ENCODE data around the gene DEF6. TPM values are rescaled to one million over a fixed set of nuclear protein-coding genes. Genes with fewer than 3 reads are reported as not detected.

Gene DEF6
- 100 to 1,000 TPM; 108 to 127 TPM for total RNA-seq

- H3K9me3 Mint-ChIP-seq, result no peaks in the 10 kb centered on the region
- peak; percentile 87 for ATAC-seq (replicated peaks in 1 of 2)
- no peaks in the 10 kb centered on the region for H3K27me3 Mint-ChIP-seq (ENCODE audit: low read depth)
- peaks cover 48% of the 10 kb centered on the region for H3K4me1 Mint-ChIP-seq (ENCODE audit: low read depth)
- H3K36me3 Mint-ChIP-seq (ENCODE audit: insufficient read depth in 2 of 2), result peaks cover 3 to 4% of the 10 kb centered on the region in 2 donors
- H3K27ac Mint-ChIP-seq, result peak within 1 kb of the TSS; percentile 38
- H3K4me3 Mint-ChIP-seq, result peak within 1 kb of the TSS; percentile 83 to 95
- DNase-seq, result peak; percentile 88 to 89
These were observed at the start of gene DEF6 for GRCh38 chr6:35297601-35298481. DEF6 (plus strand) TSS chr6:35297818; CDS start chr6:35297857, 39 bp downstream.

GRCh38 chr6:35248300-35248699 lies 49.3 kb upstream of the DEF6 start:
- Mint-ChIP-seq H3K9me3 (no peaks in the 10 kb centered on the region), H3K4me1 (ENCODE audit: low read depth) (peaks cover 18% of the 10 kb centered on the region), H3K27me3 (ENCODE audit: low read depth) (no peaks in the 10 kb centered on the region), H3K4me3 (peak overlapping the region; percentile 49 to 66), H3K36me3 (ENCODE audit: insufficient read depth in 2 of 2) (no peaks in the 10 kb centered on the region), H3K27ac (peak overlapping the region; percentile 28)
- DNase-seq (peak in 1 of 2 donors; percentile 10), ATAC-seq (replicated peaks in 1 of 2) (peak; percentile 45 to 54)

GRCh38 chr6:35248965-35249364 lies 48.7 kb upstream of the DEF6 start:
- H3K4me1 Mint-ChIP-seq (ENCODE audit: low read depth), result peaks cover 18% of the 10 kb centered on the region
- H3K9me3 Mint-ChIP-seq, result no peaks in the 10 kb centered on the region
- H3K27me3 Mint-ChIP-seq (ENCODE audit: low read depth), result no peaks in the 10 kb centered on the region
- peak overlapping the region in 1 of 2 donors; percentile 6 for H3K4me3 Mint-ChIP-seq
- no peak for DNase-seq
- H3K36me3 Mint-ChIP-seq (ENCODE audit: insufficient read depth in 2 of 2), result no peaks in the 10 kb centered on the region
- ATAC-seq (replicated peaks in 1 of 2), result no peak
- peak overlapping the region; percentile 23 for H3K27ac Mint-ChIP-seq

- H3K9me3 Mint-ChIP-seq, result no peaks in the 10 kb centered on the region
These were observed 45.7 kb upstream of the DEF6 start for GRCh38 chr6:35251949-35252348.

GRCh38 chr6:35253249-35253648 lies 44.4 kb upstream of the DEF6 start:
- no peak for DNase-seq
- H3K4me3 Mint-ChIP-seq, result no peak overlapping the region
- H3K27me3 Mint-ChIP-seq (ENCODE audit: low read depth), result no peaks in the 10 kb centered on the region
- ATAC-seq (replicated peaks in 1 of 2), result no peak
- H3K4me1 Mint-ChIP-seq (ENCODE audit: low read depth), result peaks cover 12% of the 10 kb centered on the region
- no peak overlapping the region for H3K27ac Mint-ChIP-seq
- no peaks in the 10 kb centered on the region for H3K36me3 Mint-ChIP-seq (ENCODE audit: insufficient read depth in 2 of 2)
- H3K9me3 Mint-ChIP-seq, result no peaks in the 10 kb centered on the region

More at GRCh38 chr6:35251949-35252348, 45.7 kb upstream of the DEF6 start:
- H3K4me1 Mint-ChIP-seq (ENCODE audit: low read depth), result peaks cover 18% of the 10 kb centered on the region
- H3K36me3 Mint-ChIP-seq (ENCODE audit: insufficient read depth in 2 of 2), result no peaks in the 10 kb centered on the region
- no peaks in the 10 kb centered on the region for H3K27me3 Mint-ChIP-seq (ENCODE audit: low read depth)
- no peak for DNase-seq
- ATAC-seq (replicated peaks in 1 of 2), result no peak
- no peak overlapping the region for H3K4me3 Mint-ChIP-seq
- H3K27ac Mint-ChIP-seq, result no peak overlapping the region

GRCh38 chr6:35258336-35258735 lies 39.3 kb upstream of the DEF6 start:
- Mint-ChIP-seq H3K36me3 (ENCODE audit: insufficient read depth in 2 of 2) (no peaks in the 10 kb centered on the region), H3K27ac (peak overlapping the region; percentile 92), H3K9me3 (no peaks in the 10 kb centered on the region), H3K4me3 (peak overlapping the region; percentile 97 to 99), H3K4me1 (ENCODE audit: low read depth) (peaks cover 42% of the 10 kb centered on the region), H3K27me3 (ENCODE audit: low read depth) (no peaks in the 10 kb centered on the region)
- DNase-seq (no peak), ATAC-seq (replicated peaks in 1 of 2) (no peak)

GRCh38 chr6:35258858-35259193 lies 38.8 kb upstream of the DEF6 start:
- peaks cover 47% of the 10 kb centered on the region for H3K4me1 Mint-ChIP-seq (ENCODE audit: low read depth)

GRCh38 chr6:35259194-35259947 lies 38.2 kb upstream of the DEF6 start, which contains the start of gene ZNF76:
ZNF76 (plus strand) TSS chr6:35259735; CDS start chr6:35281152, 21,417 bp downstream.
- ATAC-seq (replicated peaks in 1 of 2) (peak; percentile 90 to 91), DNase-seq (peak; percentile 92 to 95)
- peaks cover 52% of the 10 kb centered on the region for H3K4me1 Mint-ChIP-seq (ENCODE audit: low read depth)
- H3K27me3 Mint-ChIP-seq (ENCODE audit: low read depth), result no peaks in the 10 kb centered on the region
- peak within 1 kb of the TSS; percentile 92 for H3K27ac Mint-ChIP-seq
- H3K4me3 Mint-ChIP-seq, result peak within 1 kb of the TSS; percentile 97 to 99
- H3K36me3 Mint-ChIP-seq (ENCODE audit: insufficient read depth in 2 of 2), result no peaks in the 10 kb centered on the region
- no peaks in the 10 kb centered on the region for H3K9me3 Mint-ChIP-seq

More at GRCh38 chr6:35258858-35259193, 38.8 kb upstream of the DEF6 start:
- DNase-seq (peak in 1 of 2 donors; percentile 57), ATAC-seq (replicated peaks in 1 of 2) (peak; percentile 12 to 26)
- Mint-ChIP-seq H3K9me3 (no peaks in the 10 kb centered on the region), H3K27me3 (ENCODE audit: low read depth) (no peaks in the 10 kb centered on the region), H3K4me3 (peak overlapping the region; percentile 97 to 99), H3K36me3 (ENCODE audit: insufficient read depth in 2 of 2) (no peaks in the 10 kb centered on the region), H3K27ac (peak overlapping the region; percentile 92)

GRCh38 chr6:35259948-35260590 lies 37.5 kb upstream of the DEF6 start:
- H3K4me1 Mint-ChIP-seq (ENCODE audit: low read depth), result peaks cover 54% of the 10 kb centered on the region

GRCh38 chr6:35260591-35261570 lies 36.7 kb upstream of the DEF6 start:
- DNase-seq, result peak in 1 of 2 donors; percentile 7
- Mint-ChIP-seq H3K4me3 (peak overlapping the region; percentile 85 to 99), H3K36me3 (ENCODE audit: insufficient read depth in 2 of 2) (no peaks in the 10 kb centered on the region), H3K4me1 (ENCODE audit: low read depth) (peaks cover 60% of the 10 kb centered on the region), H3K27ac (peak overlapping the region; percentile 88), H3K27me3 (ENCODE audit: low read depth) (no peaks in the 10 kb centered on the region), H3K9me3 (no peaks in the 10 kb centered on the region)
- no peak for ATAC-seq (replicated peaks in 1 of 2)

More at GRCh38 chr6:35259948-35260590, 37.5 kb upstream of the DEF6 start:
- peak overlapping the region; percentile 88 for H3K27ac Mint-ChIP-seq
- no peaks in the 10 kb centered on the region for H3K9me3 Mint-ChIP-seq
- peak overlapping the region; percentile 85 to 99 for H3K4me3 Mint-ChIP-seq
- ATAC-seq (replicated peaks in 1 of 2) (peak; percentile 70 to 71), DNase-seq (peak; percentile 85 to 86)
- H3K36me3 Mint-ChIP-seq (ENCODE audit: insufficient read depth in 2 of 2), result no peaks in the 10 kb centered on the region
- H3K27me3 Mint-ChIP-seq (ENCODE audit: low read depth), result no peaks in the 10 kb centered on the region

- DNase-seq (no peak), ATAC-seq (replicated peaks in 1 of 2) (no peak)
- Mint-ChIP-seq H3K27ac (peak overlapping the region; percentile 6), H3K36me3 (ENCODE audit: insufficient read depth in 2 of 2) (peaks cover 0 to 2% of the 10 kb centered on the region in 2 donors), H3K27me3 (ENCODE audit: low read depth) (no peaks in the 10 kb centered on the region), H3K4me3 (no peak overlapping the region), H3K9me3 (no peaks in the 10 kb centered on the region), H3K4me1 (ENCODE audit: low read depth) (peaks cover 66% of the 10 kb centered on the region)
These were observed 35.0 kb upstream of the DEF6 start for GRCh38 chr6:35262596-35262995.

Measured in activated T-cell treated with anti-CD3 and anti-CD28 coated beads, Interleukin-2, amount 50 U/mL, for 72 hours (primary cell).